ENCODE data around the gene ALKBH3. TPM values are rescaled to one million over a fixed set of nuclear protein-coding genes. Genes with fewer than 3 reads are reported as not detected.

ALKBH3 gene
- total RNA-seq, 2 donors from 2014 or later = 26.5 to 42.4 TPM

GRCh38 chr11:43947815-43948214, 67.2 kb downstream of the ALKBH3 start:
- Mint-ChIP-seq H3K4me3 (no peak overlapping the region), H3K9me3 (no peaks in the 10 kb centered on the region), H3K36me3 (ENCODE audit: low read depth) (peaks cover 4% of the 10 kb centered on the region), H3K27ac (no peak overlapping the region), H3K4me1 (peaks cover 4% of the 10 kb centered on the region), H3K27me3 (peaks cover 56% of the 10 kb centered on the region)
- no peak for ATAC-seq (replicated peaks)

GRCh38 chr11:43948341-43949225, 68.0 kb downstream of the ALKBH3 start:
- Mint-ChIP-seq H3K9me3 (no peaks in the 10 kb centered on the region), H3K27me3 (peaks cover 55% of the 10 kb centered on the region), H3K27ac (no peak overlapping the region), H3K4me1 (peaks cover 1% of the 10 kb centered on the region), H3K4me3 (no peak overlapping the region), H3K36me3 (ENCODE audit: low read depth) (peaks cover 1% of the 10 kb centered on the region)
- no peak for ATAC-seq (replicated peaks)

DNA sequence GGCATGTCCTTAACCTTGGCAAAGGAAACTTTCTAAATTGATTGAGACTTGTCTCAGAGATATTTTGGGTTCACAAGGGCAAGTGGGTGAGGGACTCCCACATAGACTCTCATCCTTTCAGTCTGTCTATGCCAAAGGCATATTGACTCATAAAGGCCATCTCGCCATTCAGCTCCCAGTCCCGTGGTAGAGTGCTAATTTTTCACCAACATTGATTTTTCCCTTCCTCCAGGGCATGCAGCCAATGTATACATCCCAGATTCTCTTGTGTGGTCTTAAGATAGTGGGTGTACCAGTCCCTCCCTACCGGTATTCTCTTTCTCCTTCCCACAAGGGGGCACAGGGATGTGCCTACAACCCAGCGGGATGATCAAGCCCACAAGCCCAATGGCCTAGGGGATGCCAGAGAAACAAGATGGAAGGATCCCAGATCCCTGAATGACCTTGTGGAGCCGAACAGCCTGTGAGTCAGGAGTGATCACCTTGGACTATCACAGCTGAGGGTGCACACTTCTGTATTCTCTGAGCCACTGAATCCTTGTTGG, 69.8 kb downstream of the ALKBH3 start:
- no peaks in the 10 kb centered on the region for H3K9me3 Mint-ChIP-seq
- H3K4me3 Mint-ChIP-seq = no peak overlapping the region
- no peaks in the 10 kb centered on the region for H3K36me3 Mint-ChIP-seq (ENCODE audit: low read depth)
- ATAC-seq (replicated peaks) = no peak
- no peaks in the 10 kb centered on the region for H3K4me1 Mint-ChIP-seq
- H3K27me3 Mint-ChIP-seq = peaks cover 57% of the 10 kb centered on the region
- no peak overlapping the region for H3K27ac Mint-ChIP-seq

DNA sequence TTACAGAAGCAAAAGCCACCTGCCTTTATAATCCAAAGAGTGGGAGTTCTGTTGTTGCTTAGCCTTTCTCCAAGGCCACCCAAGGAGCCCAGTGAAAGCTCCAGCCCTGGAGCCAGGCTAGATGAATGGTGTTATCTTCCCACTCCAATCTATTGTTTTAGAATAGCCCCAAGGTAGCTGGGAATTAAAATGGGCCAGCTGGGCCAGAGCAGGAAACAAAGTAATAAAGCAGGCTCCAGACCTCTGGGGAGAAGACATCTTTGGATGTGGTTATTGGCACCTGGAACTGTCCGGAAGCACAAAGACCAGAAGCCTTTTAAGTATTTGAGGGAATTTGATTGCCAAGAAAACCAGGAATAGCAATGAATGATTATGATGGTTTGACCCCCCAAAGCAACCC, 70.6 kb downstream of the ALKBH3 start:
- H3K27ac Mint-ChIP-seq = no peak overlapping the region
- H3K4me3 Mint-ChIP-seq = no peak overlapping the region
- no peak for ATAC-seq (replicated peaks)
- H3K27me3 Mint-ChIP-seq = peaks cover 61% of the 10 kb centered on the region
- H3K36me3 Mint-ChIP-seq (ENCODE audit: low read depth) = no peaks in the 10 kb centered on the region
- no peaks in the 10 kb centered on the region for H3K4me1 Mint-ChIP-seq
- no peaks in the 10 kb centered on the region for H3K9me3 Mint-ChIP-seq

- Mint-ChIP-seq H3K27me3 (peaks cover 54% of the 10 kb centered on the region), H3K9me3 (no peaks in the 10 kb centered on the region), H3K36me3 (ENCODE audit: low read depth) (no peaks in the 10 kb centered on the region), H3K27ac (no peak overlapping the region), H3K4me3 (no peak overlapping the region), H3K4me1 (no peaks in the 10 kb centered on the region)
- no peak for ATAC-seq (replicated peaks)
These were observed 71.4 kb downstream of the ALKBH3 start for GRCh38 chr11:43952020-43952400.

DNA sequence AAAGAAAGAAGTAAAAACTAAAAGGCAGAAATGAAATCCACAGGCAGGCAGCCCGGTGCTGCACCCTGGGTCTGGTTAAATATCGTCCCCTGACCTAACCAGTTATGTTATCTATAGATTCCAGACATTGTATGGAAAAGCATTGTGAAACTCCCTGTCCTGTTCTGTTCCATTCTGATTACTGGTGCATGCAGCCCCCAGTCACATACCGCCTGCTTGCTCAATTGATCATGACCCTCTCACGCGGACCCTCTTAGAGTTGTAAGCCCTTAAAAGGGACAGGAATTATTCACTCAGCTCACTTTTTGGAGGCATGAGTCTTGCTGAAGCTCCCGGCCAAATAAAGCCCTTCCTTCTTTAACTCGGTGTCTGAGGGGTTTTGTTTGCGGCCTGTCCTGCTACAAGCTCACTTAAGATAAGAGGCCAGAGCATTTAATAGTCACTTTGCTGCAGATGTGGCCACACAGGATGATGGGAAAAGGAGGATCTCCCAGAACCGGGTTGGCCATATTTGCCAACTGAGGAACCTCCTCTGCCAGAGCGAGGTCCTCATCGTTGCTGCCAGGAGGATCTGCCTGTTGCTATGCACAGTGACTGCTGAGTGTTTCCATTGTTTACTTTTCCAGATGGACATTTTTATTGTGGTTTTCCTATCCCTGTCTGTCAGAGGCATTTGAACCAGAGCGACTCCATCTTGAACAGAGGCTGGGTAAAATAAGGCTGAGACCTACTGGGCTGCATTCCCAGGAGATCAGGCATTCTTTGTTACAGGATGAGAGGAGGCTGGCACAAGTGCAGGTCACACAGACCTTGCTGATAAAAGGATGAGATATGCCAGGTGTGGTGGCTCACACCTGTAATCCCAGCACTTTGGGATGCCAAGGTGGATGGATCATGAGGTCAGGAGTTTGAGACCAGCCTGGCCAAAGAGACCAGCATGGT, 72.0 kb downstream of the ALKBH3 start:
- H3K27ac Mint-ChIP-seq = no peak overlapping the region
- no peaks in the 10 kb centered on the region for H3K36me3 Mint-ChIP-seq (ENCODE audit: low read depth)
- no peaks in the 10 kb centered on the region for H3K9me3 Mint-ChIP-seq
- ATAC-seq (replicated peaks) = no peak
- peaks cover 47% of the 10 kb centered on the region for H3K27me3 Mint-ChIP-seq
- H3K4me1 Mint-ChIP-seq = no peaks in the 10 kb centered on the region
- no peak overlapping the region for H3K4me3 Mint-ChIP-seq

DNA sequence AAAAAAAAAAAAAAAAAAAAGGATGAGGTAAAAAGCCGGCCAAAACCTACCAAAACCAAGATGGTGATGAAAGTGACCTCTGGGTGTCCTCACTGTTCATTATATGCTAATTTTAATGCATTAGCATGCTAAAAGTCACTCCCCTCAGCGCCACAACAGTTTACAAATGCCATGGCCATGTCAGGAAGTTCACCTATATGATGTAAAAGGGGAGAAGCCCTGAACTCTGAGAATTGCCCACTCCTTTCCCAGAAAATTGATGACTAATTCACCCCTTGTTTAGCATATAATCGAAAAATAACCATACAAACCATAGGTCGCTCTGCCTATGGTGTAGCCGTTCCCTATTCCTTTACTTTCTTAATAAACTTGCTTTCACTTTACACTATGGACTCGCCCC, 72.9 kb downstream of the ALKBH3 start:
- Mint-ChIP-seq H3K36me3 (ENCODE audit: low read depth) (no peaks in the 10 kb centered on the region), H3K27me3 (peaks cover 50% of the 10 kb centered on the region), H3K4me1 (no peaks in the 10 kb centered on the region), H3K4me3 (no peak overlapping the region), H3K27ac (no peak overlapping the region), H3K9me3 (peaks cover 3% of the 10 kb centered on the region)
- peak; percentile 39 for ATAC-seq (replicated peaks)

DNA sequence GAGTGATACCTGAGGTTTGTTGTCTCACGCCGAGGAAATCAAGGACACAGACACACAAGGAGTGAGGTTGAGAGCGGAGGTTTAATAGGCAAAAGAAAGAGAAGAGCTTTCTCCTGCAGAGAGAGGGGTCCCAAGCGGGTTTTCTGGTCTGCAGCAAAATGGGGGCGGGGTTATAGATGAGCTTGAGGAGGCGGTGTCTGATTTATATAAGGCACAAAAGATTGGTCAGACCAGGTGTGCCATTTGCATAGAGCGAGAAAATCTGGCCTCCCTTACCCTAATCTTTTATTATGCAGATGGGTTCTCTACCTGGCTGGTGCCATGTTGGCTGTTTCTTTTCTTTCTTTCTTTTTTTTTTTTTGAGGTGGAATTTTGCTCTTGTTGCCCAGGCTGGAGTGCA, 73.6 kb downstream of the ALKBH3 start:
- H3K9me3 Mint-ChIP-seq = peaks cover 4% of the 10 kb centered on the region
- H3K27ac Mint-ChIP-seq = no peak overlapping the region
- ATAC-seq (replicated peaks) = no peak
- H3K4me3 Mint-ChIP-seq = no peak overlapping the region
- peaks cover 47% of the 10 kb centered on the region for H3K27me3 Mint-ChIP-seq
- no peaks in the 10 kb centered on the region for H3K36me3 Mint-ChIP-seq (ENCODE audit: low read depth)
- H3K4me1 Mint-ChIP-seq = no peaks in the 10 kb centered on the region

DNA sequence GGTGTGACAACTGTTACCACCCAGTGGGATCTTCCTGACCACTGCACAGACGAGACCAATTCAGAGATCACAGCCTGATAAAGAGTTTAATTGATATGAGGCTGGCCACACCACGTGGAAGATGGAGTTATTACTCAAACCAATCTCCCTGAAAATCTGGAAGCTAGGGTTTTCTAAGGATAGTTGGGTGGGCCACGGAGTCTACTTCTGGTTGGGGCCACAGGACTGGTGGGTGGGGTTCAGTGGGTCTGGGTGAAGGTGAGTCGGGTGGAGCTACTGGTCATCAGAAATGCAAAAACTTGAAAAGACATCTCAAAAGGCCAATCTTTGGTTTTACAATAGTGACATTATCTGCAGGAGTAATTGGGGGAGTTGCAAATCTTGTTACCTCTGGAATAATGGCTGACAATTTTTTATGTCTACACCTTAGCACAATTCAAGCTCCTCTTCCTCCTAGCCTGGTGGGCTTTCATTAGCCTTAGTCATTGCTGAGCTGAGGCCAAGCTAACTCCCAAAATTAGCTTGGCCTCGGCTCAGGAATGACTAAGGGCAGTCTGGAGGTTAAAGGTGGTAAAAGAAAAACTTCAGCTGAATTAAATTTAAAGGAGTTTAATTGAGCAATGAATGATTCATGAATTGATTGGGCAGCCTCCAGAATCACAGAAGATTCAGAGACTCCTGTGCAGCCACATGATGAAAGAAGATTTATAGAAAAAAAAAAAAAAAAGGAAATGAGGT, 74.9 kb downstream of the ALKBH3 start:
- ATAC-seq (replicated peaks) = no peak
- H3K27ac Mint-ChIP-seq = no peak overlapping the region
- H3K27me3 Mint-ChIP-seq = peaks cover 39% of the 10 kb centered on the region
- H3K36me3 Mint-ChIP-seq (ENCODE audit: low read depth) = no peaks in the 10 kb centered on the region
- H3K4me1 Mint-ChIP-seq = no peaks in the 10 kb centered on the region
- H3K4me3 Mint-ChIP-seq = no peak overlapping the region
- peaks cover 4% of the 10 kb centered on the region for H3K9me3 Mint-ChIP-seq

GRCh38 chr11:43957571-43957970, 76.9 kb downstream of the ALKBH3 start:
- Mint-ChIP-seq H3K4me1 (no peaks in the 10 kb centered on the region), H3K9me3 (peaks cover 4% of the 10 kb centered on the region), H3K4me3 (no peak overlapping the region), H3K27ac (no peak overlapping the region), H3K27me3 (peaks cover 34% of the 10 kb centered on the region), H3K36me3 (ENCODE audit: low read depth) (no peaks in the 10 kb centered on the region)
- no peak for ATAC-seq (replicated peaks)

- Mint-ChIP-seq H3K9me3 (peaks cover 4% of the 10 kb centered on the region), H3K27ac (no peak overlapping the region), H3K4me1 (no peaks in the 10 kb centered on the region), H3K36me3 (ENCODE audit: low read depth) (no peaks in the 10 kb centered on the region), H3K4me3 (no peak overlapping the region), H3K27me3 (peaks cover 32% of the 10 kb centered on the region)
- no peak for ATAC-seq (replicated peaks)
These were observed 78.8 kb downstream of the ALKBH3 start for GRCh38 chr11:43959321-43959995.

DNA sequence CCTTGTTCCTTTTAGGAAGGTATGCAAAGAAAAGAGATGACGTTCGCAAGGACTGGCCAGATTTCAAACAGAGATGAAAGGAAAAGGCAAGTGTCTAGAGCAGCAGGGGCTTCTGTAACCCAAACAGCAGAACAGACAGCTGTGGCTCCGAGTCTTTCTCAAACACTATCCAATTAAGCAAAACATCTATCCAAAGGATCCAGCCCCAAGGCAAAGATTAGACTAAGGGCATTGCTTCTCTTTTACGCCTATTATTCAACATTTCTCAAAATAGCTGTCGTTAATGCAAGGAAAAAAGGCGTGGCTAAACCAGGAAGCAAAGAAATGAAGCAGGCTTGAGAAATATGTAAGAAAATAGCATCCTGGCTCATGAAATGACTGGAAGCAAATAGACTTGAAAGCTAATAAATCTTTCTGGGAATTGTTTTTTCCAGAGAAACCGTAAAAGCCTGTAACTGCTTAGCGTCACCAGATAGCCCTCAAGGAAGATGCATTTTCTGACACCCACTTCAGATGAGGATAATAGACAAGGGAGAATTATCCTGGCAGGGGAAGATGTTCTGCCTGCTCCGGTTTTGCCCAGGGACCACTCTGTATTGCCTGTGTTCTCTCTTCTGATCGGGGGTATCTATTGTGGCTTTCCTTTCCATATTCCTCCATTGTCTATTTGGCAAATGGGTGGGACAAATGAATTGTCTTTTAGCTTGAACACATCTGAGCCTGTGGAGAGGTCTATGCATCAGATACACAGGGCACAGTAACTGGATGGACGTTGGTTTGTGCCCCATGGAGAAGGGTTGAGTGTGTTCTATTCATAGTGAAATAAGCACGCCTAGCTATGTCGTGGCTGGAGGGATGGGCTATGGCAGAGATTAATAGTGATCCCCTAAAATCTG, 82.0 kb downstream of the ALKBH3 start:
- Mint-ChIP-seq H3K27ac (no peak overlapping the region), H3K4me3 (no peak overlapping the region), H3K36me3 (ENCODE audit: low read depth) (no peaks in the 10 kb centered on the region), H3K9me3 (peaks cover 4% of the 10 kb centered on the region), H3K4me1 (no peaks in the 10 kb centered on the region), H3K27me3 (peaks cover 28% of the 10 kb centered on the region)
- ATAC-seq (replicated peaks) = no peak

GRCh38 chr11:43963279-43963620, 82.6 kb downstream of the ALKBH3 start:
- ATAC-seq (replicated peaks) = no peak
- no peaks in the 10 kb centered on the region for H3K36me3 Mint-ChIP-seq (ENCODE audit: low read depth)
- no peak overlapping the region for H3K4me3 Mint-ChIP-seq
- H3K4me1 Mint-ChIP-seq = no peaks in the 10 kb centered on the region
- H3K27me3 Mint-ChIP-seq = peaks cover 29% of the 10 kb centered on the region
- peaks cover 3% of the 10 kb centered on the region for H3K9me3 Mint-ChIP-seq
- no peak overlapping the region for H3K27ac Mint-ChIP-seq
